ENCODE measurements around the gene GPR161. TPM values are rescaled to one million over a fixed set of nuclear protein-coding genes. Genes with fewer than 3 reads are reported as not detected.

GPR161 gene
- total and polyA plus RNA-seq, 9 of the 15 experiments (the other 6 are each of a cell fraction or from before 2014, with no cell fraction given): 0.15 to 2.4 (median 0.76) TPM

- TF ChIP-seq TEAD4 (IDR thresholded peaks at IDR 0.05; ENCODE audit: low read length) (peak; percentile 34), TEAD4 (CRISPR knock-in tag; IDR thresholded peaks at IDR 0.05; ENCODE audit: borderline replicate concordance) (no peak), XRCC5 (IDR thresholded peaks at IDR 0.05; ENCODE audit: low read depth, low read length) (peak; percentile 66; the same call in 1 of the 2 replicates), SMC3 (conservative IDR thresholded peaks at IDR 0.05; ENCODE audit: insufficient read depth, low read depth, low read length) (peak; percentile 83), RCOR1 (IDR thresholded peaks at IDR 0.05; ENCODE audit: borderline replicate concordance in 1 of 2, low read depth in 2 of 2, low read length in 2 of 2) (peak in 1 of 2 experiments; percentile 61; a peak in 1 of 4 replicates), ZEB2 (IDR thresholded peaks at IDR 0.05) (0 out of 2 replicates have a peak, but pooled peaks have one; percentile 31), MAX (CRISPR knock-in tag; IDR thresholded peaks at IDR 0.05) (peak; percentile 44), EHMT2 (IDR thresholded peaks at IDR 0.05) (0 out of 2 replicates have a peak, but pooled peaks have one; percentile 10), CBX3 (IDR thresholded peaks at IDR 0.05; ENCODE audit: borderline replicate concordance in 1 of 2, low read length in 2 of 2) (0 out of 3 replicates have a peak, but pooled peaks of 1 of the 2 experiments have one; percentile 27), DPF2 (IDR thresholded peaks at IDR 0.05) (0 out of 2 replicates have a peak, but pooled peaks have one; percentile 18), RFX5 (IDR thresholded peaks at IDR 0.05; ENCODE audit: low read depth, low read length) (no peak), HMG20B (CRISPR knock-in tag; IDR thresholded peaks at IDR 0.05) (no peak), CC2D1A (IDR thresholded peaks at IDR 0.05) (peak; percentile 70; the same call in 1 of the 2 replicates), ID3 (CRISPR knock-in tag; IDR thresholded peaks at IDR 0.05) (no peak), ID3 (tag; IDR thresholded peaks at IDR 0.05) (0 out of 2 replicates have a peak, but pooled peaks have one; percentile 23), CTCF (IDR thresholded peaks at IDR 0.05 in 2 of 3, conservative IDR thresholded peaks at IDR 0.05 in 1 of 3; ENCODE audit: insufficient read depth in 2 of 3, low read depth in 1 of 3, low read length in 3 of 3) (peak; percentile 90 to 98 (median 96)), GATAD2B (IDR thresholded peaks at IDR 0.05; ENCODE audit: borderline replicate concordance) (no peak), THRB (CRISPR knock-in tag; conservative IDR thresholded peaks at IDR 0.05) (0 out of 2 replicates have a peak, but pooled peaks have one; percentile 25), STAT6 (CRISPR knock-in tag; IDR thresholded peaks at IDR 0.05) (0 out of 2 replicates have a peak, but pooled peaks have one; percentile 82), HEY1 (CRISPR knock-in tag; IDR thresholded peaks at IDR 0.05; ENCODE audit: borderline replicate concordance) (no peak), CREM (IDR thresholded peaks at IDR 0.05; ENCODE audit: low read depth) (0 out of 2 replicates have a peak, but pooled peaks have one; percentile 33), HDGF (IDR thresholded peaks at IDR 0.05) (peak; percentile 96)
Measured at GRCh38 chr1:168082008-168082876, 54.5 kb downstream of the GPR161 start (continued).

Data from K562 (cell line).